ENCODE results near the gene CERK. TPM values are rescaled to one million over a fixed set of nuclear protein-coding genes. Genes with fewer than 3 reads are reported as not detected.

Gene CERK
- total RNA-seq, 1 experiment from 2014 or later = 30.9 TPM

DNA sequence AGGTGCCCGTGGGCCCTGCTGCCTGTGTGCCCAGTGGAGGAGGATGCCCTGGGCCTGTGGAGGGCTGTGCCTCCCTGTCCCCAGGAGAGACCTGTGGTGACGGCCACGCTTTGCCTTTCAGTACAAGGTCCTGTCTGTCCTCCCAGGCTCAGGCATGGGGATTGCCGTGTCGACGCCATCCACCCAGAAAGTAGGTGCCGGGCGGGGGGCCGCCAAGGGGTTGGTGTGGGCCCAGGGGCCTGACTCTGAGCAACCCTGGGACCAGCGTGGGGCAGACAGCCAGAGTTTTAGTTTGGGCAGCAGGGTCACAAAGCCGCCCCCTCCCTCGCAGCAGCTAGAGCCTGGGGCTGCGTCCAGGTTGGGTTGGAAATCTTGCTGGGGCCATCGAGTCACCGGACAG, 61.6 kb downstream of the CERK start:
- ATAC-seq = no peak
- H3K4me3 ChIP-seq (ENCODE audit: low read depth in 2 of 2, low read length in 2 of 2) = no peak overlapping the region
- ChIA-PET POLR2A (no interaction called here), CTCF (no interaction called here)
- no peaks in the 10 kb centered on the region for H3K4me1 ChIP-seq (ENCODE audit: control insufficient read depth, insufficient read depth, low read length)
- intact Hi-C loops (cut with micrococcal nuclease; ENCODE audit: unreplicated experiment) (no loop called here), in situ Hi-C loops (cut with HindIII; ENCODE audit: low pct_unique_long_range_greater_than_20kb, low sequenced_read_pairs) (no loop called here)
- H3K9me3 ChIP-seq (ENCODE audit: control insufficient read depth, insufficient read depth, low read depth, low read length) = no peaks in the 10 kb centered on the region
- H3K27ac ChIP-seq (ENCODE audit: low read length) = no peak overlapping the region
- no TSS peak for BruUV-seq (replicated peaks)
- no peak for TF ChIP-seq TCF7L2 (IDR thresholded peaks at IDR 0.05; ENCODE audit: low read depth, low read length)
- TF ChIP-seq, protein P1, sequence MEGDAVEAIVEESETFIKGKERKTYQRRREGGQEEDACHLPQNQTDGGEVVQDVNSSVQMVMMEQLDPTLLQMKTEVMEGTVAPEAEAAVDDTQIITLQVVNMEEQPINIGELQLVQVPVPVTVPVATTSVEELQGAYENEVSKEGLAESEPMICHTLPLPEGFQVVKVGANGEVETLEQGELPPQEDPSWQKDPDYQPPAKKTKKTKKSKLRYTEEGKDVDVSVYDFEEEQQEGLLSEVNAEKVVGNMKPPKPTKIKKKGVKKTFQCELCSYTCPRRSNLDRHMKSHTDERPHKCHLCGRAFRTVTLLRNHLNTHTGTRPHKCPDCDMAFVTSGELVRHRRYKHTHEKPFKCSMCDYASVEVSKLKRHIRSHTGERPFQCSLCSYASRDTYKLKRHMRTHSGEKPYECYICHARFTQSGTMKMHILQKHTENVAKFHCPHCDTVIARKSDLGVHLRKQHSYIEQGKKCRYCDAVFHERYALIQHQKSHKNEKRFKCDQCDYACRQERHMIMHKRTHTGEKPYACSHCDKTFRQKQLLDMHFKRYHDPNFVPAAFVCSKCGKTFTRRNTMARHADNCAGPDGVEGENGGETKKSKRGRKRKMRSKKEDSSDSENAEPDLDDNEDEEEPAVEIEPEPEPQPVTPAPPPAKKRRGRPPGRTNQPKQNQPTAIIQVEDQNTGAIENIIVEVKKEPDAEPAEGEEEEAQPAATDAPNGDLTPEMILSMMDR (IDR thresholded peaks at IDR 0.05) = no peak
- no peak for TF ChIP-seq SIN3A (IDR thresholded peaks at IDR 0.05; ENCODE audit: borderline replicate concordance, insufficient read depth, low read depth, low read length)
- TF ChIP-seq, protein P2, sequence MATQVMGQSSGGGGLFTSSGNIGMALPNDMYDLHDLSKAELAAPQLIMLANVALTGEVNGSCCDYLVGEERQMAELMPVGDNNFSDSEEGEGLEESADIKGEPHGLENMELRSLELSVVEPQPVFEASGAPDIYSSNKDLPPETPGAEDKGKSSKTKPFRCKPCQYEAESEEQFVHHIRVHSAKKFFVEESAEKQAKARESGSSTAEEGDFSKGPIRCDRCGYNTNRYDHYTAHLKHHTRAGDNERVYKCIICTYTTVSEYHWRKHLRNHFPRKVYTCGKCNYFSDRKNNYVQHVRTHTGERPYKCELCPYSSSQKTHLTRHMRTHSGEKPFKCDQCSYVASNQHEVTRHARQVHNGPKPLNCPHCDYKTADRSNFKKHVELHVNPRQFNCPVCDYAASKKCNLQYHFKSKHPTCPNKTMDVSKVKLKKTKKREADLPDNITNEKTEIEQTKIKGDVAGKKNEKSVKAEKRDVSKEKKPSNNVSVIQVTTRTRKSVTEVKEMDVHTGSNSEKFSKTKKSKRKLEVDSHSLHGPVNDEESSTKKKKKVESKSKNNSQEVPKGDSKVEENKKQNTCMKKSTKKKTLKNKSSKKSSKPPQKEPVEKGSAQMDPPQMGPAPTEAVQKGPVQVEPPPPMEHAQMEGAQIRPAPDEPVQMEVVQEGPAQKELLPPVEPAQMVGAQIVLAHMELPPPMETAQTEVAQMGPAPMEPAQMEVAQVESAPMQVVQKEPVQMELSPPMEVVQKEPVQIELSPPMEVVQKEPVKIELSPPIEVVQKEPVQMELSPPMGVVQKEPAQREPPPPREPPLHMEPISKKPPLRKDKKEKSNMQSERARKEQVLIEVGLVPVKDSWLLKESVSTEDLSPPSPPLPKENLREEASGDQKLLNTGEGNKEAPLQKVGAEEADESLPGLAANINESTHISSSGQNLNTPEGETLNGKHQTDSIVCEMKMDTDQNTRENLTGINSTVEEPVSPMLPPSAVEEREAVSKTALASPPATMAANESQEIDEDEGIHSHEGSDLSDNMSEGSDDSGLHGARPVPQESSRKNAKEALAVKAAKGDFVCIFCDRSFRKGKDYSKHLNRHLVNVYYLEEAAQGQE (IDR thresholded peaks at IDR 0.05; ENCODE audit: insufficient read depth in 1 of 2, low read depth in 2 of 2, low read length in 1 of 2) = no peak
- TF ChIP-seq POLR2AphosphoS5 (IDR thresholded peaks at IDR 0.05; ENCODE audit: low read depth, low read length) = no peak
- DNase-seq (ENCODE audit: low read depth, low spot score) = no peak
- no peaks in the 10 kb centered on the region for H3K36me3 ChIP-seq (ENCODE audit: control insufficient read depth, insufficient read depth, low read length)
- H3K27me3 ChIP-seq (ENCODE audit: control insufficient read depth, insufficient read depth, low read length) = no peaks in the 10 kb centered on the region

DNA sequence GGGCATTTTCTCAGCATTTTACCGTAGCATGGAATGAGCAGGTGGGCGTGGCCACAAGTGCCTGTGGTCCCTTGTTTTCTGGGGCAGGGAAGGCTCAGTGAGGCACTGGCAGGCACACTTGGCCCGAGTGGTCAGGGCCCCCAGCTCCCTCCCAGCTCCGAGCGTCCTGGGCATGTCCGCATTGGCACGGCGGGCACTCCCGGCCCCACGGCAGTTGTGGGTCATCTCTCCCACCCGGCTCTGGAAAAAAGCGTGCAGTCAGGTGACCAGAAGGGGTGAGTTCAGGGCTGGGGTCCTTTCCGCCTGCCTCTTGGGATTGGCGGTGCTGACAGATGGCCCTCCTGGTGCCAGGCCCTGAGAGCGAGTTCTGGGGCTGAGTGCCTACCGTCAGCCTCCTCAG, 62.1 kb downstream of the CERK start:
- H3K27me3 ChIP-seq (ENCODE audit: control insufficient read depth, insufficient read depth, low read length) = no peaks in the 10 kb centered on the region
- ATAC-seq (no peak), DNase-seq (ENCODE audit: low read depth, low spot score) (no peak)
- no peaks in the 10 kb centered on the region for H3K9me3 ChIP-seq (ENCODE audit: control insufficient read depth, insufficient read depth, low read depth, low read length)
- POLR2A ChIA-PET = no interaction called here
- in situ Hi-C loops (cut with HindIII; ENCODE audit: low pct_unique_long_range_greater_than_20kb, low sequenced_read_pairs) = no loop called here
- no peaks in the 10 kb centered on the region for H3K36me3 ChIP-seq (ENCODE audit: control insufficient read depth, insufficient read depth, low read length)
- H3K4me3 ChIP-seq (ENCODE audit: low read depth in 2 of 2, low read length in 2 of 2) = no peak overlapping the region
- BruUV-seq (replicated peaks) = no TSS peak
- no peaks in the 10 kb centered on the region for H3K4me1 ChIP-seq (ENCODE audit: control insufficient read depth, insufficient read depth, low read length)
- no peak for TF ChIP-seq SIN3A (IDR thresholded peaks at IDR 0.05; ENCODE audit: borderline replicate concordance, insufficient read depth, low read depth, low read length)
- TF ChIP-seq POLR2AphosphoS5 (IDR thresholded peaks at IDR 0.05; ENCODE audit: low read depth, low read length) = no peak
- TF ChIP-seq TCF7L2 (IDR thresholded peaks at IDR 0.05; ENCODE audit: low read depth, low read length) = no peak
- TF ChIP-seq, protein P2 (IDR thresholded peaks at IDR 0.05; ENCODE audit: insufficient read depth in 1 of 2, low read depth in 2 of 2, low read length in 1 of 2) = no peak
- TF ChIP-seq, protein P1 (IDR thresholded peaks at IDR 0.05) = no peak
- no peak overlapping the region for H3K27ac ChIP-seq (ENCODE audit: low read length)
- intact Hi-C loops (cut with micrococcal nuclease; ENCODE audit: unreplicated experiment) = no loop called here
- CTCF ChIA-PET = no interaction called here
